ENCODE results near the gene TWNK.

DNA sequence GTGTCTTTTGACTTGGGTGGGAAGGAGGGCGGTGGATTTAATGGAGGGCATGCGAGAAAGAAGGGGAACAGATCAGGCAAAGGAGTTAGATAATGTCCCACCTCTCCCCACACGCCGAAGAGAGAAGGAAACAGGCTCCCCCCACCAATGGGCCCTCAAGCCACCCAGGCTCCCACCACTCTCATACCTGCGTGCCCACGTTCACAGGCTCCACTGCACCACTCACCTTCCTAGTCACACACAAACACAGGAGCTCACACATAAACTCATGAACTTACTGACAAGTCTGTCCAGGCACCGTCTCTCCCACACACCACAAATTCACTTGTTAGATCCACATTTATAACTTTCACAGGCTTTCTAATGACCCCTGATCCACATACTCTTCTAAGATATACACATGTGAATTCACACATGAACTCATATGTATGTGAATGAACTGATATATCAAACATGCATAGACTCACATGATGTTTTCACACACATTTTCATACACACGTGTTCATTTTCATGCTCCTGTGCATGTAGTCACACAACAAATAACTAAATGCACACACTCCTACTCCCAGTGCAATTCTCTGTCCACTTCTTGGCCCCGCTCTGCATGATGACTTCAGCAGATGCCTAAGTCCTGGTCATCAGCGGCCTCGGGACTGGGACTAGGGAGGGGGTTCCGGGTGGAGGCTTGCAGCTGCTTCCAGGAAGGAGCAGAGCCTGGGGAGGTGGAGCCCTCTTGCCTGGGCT lies 13.7 kb downstream of the TWNK start:
- no peak for TF ChIP-seq GATA2 (IDR thresholded peaks at IDR 0.05; ENCODE audit: low read depth, low read length)
- TF ChIP-seq GATA3 (IDR thresholded peaks at IDR 0.05; ENCODE audit: low read depth, low read length) = no peak
